Activated naive CD4-positive, alpha-beta T cell treated with anti-CD3 and anti-CD28 coated beads, Interleukin-2, amount 10 ng/mL, durations not matched to agents 7 days and 5 days (primary cell): ENCODE data around the gene LMF1.
"Not testable (repeated sequence)": the region's sequence is repeated elsewhere in the genome, so short reads cannot be mapped to it uniquely, and the experiment has no call there.

Experiments used
- CTCF ChIA-PET: fragments of 350-600 bp; sonication (Branson Sonifier 250); formaldehyde crosslinking; loops from one replicate; lab custom pipeline; 2021; ENCODE audit warnings: antibody characterized with exemption; lab: Charles Lee
- DNase-seq: peaks from one replicate; pipeline ENCODE4 v3.0.0-alpha.2; 2020
- H3K27ac Mint-ChIP-seq: one replicate; pipeline ENCODE4 v1.8.0; 2021; ENCODE audit warnings: mild to moderate bottlenecking, moderate library complexity, mixed read lengths
- H3K27me3 Mint-ChIP-seq: one replicate; pipeline ENCODE4 v1.8.0; 2021; ENCODE audit warnings: mild to moderate bottlenecking, mixed read lengths
- H3K36me3 Mint-ChIP-seq: one replicate; pipeline ENCODE4 v1.8.0; 2021; ENCODE audit warnings: mixed read lengths
- H3K4me1 Mint-ChIP-seq: one replicate; pipeline ENCODE4 v1.8.0; 2021; ENCODE audit warnings: mixed read lengths
- H3K4me3 Mint-ChIP-seq: one replicate; pipeline ENCODE4 v1.8.0; 2021; ENCODE audit warnings: mild to moderate bottlenecking, moderate library complexity, mixed read lengths
- H3K9me3 Mint-ChIP-seq: one replicate; pipeline ENCODE4 v1.8.0; 2021; ENCODE audit warnings: mixed read lengths

Gene LMF1

DNA sequence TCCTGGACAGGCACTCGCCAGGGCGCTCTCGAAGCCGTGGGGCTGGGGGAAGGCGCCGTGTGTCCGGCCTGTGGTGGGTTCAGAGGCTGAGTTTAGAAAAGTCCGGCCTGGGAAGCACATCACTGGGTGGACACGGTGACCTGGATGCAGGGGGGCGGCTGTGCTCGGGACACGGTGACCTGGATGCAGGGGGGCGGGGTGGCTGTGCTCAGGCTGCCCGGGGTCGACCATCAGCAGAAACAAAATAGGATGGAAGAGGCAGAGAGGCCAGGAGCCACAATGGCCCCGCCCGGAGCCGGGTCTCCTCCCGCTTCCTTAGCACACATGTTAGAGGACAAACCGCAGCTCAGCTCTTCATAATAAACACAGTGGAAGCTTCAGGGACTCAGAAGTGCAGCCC lies 127.0 kb downstream of the LMF1 start:
- no peak overlapping the region for H3K4me3 Mint-ChIP-seq
- CTCF ChIA-PET: no interaction called here
- DNase-seq: no peak
- H3K4me1 Mint-ChIP-seq: no peaks in the 10 kb centered on the region
- H3K27me3 Mint-ChIP-seq: no peaks in the 10 kb centered on the region
- H3K9me3 Mint-ChIP-seq: peaks cover 10% of the 10 kb centered on the region
- no peaks in the 10 kb centered on the region for H3K36me3 Mint-ChIP-seq
- H3K27ac Mint-ChIP-seq: no peak overlapping the region

DNA sequence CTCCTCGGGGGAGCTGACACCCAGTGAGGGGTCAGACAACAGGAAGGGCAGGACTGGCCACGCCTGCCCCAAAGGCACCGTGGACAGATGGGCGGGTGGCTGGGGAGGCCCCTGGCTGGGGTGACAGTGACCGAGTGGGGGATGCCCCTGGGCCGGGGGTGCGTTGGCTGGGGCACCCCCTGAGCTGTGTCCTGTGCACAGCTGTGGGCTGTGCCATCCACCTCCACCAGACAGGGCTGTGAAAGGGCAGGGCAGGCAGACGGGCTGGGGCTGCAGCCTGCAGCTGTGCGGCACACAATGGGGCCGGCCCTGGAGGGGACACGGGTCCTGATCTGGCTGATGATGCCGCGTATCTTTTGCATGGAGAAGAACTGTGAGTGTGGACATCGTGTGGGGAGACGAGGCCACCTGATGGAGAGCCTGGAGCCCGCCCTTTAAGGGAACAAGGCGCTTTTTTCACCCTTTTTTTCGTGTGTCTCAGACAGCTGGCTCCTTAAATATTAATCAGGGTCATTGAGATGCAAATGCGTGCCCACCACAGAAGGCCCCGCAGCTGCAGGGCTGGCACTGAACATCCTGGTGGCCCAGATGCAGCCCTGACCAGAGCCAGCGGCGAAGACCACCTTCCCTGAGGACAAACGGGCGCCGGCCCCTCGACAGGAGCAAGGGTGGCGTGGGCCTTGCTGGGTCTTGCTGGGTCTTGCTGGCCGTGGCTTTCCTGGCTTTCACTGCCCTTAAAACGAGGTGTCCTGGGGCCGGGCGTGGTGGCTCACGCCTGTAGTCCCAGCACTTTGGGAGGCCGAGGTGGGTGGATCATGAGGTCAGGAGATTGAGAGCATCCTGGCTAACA lies 127.8 kb downstream of the LMF1 start:
- Mint-ChIP-seq H3K9me3 (peaks cover 12% of the 10 kb centered on the region), H3K27me3 (no peaks in the 10 kb centered on the region), H3K27ac (no peak overlapping the region), H3K4me3 (no peak overlapping the region), H3K36me3 (no peaks in the 10 kb centered on the region), H3K4me1 (no peaks in the 10 kb centered on the region)
- CTCF ChIA-PET: no interaction called here
- no peak for DNase-seq

DNA sequence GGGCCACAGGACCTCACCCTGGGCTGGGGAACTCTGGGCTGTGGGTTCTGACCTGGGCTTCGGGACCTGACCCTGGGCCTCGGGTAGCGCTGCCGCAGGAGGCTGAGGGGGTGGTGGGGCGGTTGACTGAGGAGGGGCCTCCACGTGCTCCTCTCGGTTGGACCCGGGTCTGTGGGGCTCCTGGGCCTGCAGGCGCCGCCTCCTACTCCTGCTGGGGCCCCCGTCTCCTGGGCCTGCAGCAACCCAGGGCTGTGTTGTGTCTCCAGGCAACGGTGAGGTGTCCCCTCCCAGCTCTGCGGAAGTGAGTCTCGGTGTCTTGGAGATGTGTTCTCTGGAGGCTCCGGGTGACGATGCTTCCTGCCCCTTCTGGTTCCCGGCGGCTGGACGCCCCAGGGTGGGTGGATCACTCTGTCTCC lies 128.7 kb downstream of the LMF1 start:
- H3K9me3 Mint-ChIP-seq: peaks cover 10% of the 10 kb centered on the region
- H3K4me1 Mint-ChIP-seq: no peaks in the 10 kb centered on the region
- H3K27ac Mint-ChIP-seq: no peak overlapping the region
- DNase-seq: no peak
- H3K36me3 Mint-ChIP-seq: no peaks in the 10 kb centered on the region
- H3K4me3 Mint-ChIP-seq: no peak overlapping the region
- CTCF ChIA-PET: no interaction called here
- no peaks in the 10 kb centered on the region for H3K27me3 Mint-ChIP-seq

DNA sequence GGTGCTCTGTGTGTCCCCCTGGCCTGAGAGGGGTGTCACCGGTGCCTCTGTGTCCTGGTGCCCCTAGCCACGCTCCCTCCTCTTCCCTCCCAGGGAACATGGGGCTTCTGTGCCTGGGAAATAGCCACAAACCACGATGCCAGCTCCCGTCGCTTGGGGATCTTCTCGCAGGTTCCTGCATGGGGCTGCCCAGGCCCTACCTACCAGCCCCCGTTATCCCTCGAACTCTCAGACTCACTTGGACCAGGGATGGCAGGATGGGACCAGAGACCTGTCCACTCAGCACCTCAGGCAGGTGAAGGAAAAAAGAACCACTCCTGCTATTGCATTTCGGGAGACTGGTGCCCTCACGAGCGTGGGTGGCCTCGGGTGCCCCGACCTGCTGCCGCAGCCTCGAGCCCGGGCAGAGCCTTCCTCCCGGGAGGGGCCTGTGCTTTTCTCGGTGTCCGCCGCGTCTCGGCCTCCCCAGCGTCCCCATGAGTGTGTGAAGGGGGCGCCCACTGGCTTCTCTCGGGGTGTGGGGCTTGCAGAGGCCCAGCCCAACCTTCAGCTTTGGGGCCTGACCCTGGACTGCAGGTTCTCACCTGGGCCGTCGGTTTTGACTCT lies 129.2 kb downstream of the LMF1 start:
- peaks cover 13% of the 10 kb centered on the region for H3K9me3 Mint-ChIP-seq
- no peaks in the 10 kb centered on the region for H3K27me3 Mint-ChIP-seq
- CTCF ChIA-PET: no interaction called here
- no peak overlapping the region for H3K27ac Mint-ChIP-seq
- no peak for DNase-seq
- no peaks in the 10 kb centered on the region for H3K4me1 Mint-ChIP-seq
- no peaks in the 10 kb centered on the region for H3K36me3 Mint-ChIP-seq
- H3K4me3 Mint-ChIP-seq: no peak overlapping the region

GRCh38 chr16:840561-841454 lies 130.0 kb downstream of the LMF1 start:
- DNase-seq: no peak
- Mint-ChIP-seq H3K4me1 (no peaks in the 10 kb centered on the region), H3K9me3 (peaks cover 16% of the 10 kb centered on the region), H3K4me3 (no peak overlapping the region), H3K36me3 (no peaks in the 10 kb centered on the region), H3K27me3 (no peaks in the 10 kb centered on the region), H3K27ac (no peak overlapping the region)
- CTCF ChIA-PET: no interaction called here

DNA sequence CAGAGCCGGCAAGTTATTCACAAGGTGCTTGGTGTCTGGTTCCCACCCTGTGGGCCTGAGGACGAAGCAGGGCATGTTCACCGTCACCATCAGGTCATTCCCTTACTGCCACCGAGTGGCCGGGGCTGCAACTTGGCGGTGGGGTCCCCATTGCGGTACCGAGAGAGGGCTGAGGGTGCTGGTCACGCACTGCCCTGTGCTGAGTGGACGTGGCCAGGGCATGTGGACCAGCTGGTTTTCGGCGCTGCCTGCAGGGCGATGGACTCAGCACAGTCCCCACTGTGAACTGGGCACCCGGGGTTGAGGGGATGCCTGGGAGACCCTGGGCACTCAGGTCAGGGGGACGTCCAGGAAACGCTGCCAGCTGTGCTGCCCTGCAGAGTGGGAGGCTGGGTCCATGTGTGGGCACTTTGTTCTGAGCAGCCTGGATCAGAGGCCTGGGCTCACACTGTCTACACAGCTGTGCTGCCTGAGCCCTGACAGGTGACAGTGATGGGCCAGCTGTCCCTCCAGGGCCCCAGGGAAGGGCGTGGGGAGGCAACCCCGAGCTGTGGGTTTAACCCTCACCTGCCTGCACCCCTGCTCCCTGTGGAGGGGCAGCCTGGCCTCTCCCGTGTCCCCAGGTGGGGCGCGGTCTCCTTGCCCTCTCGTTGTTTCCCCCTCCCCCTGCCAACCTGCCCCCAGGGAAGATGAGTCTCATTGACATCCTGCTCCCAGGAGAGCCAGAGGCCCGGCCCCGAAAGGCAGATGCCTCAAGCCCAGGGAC lies 131.0 kb downstream of the LMF1 start:
- DNase-seq: no peak
- H3K9me3 Mint-ChIP-seq: peaks cover 20% of the 10 kb centered on the region
- no peak overlapping the region for H3K4me3 Mint-ChIP-seq
- no peaks in the 10 kb centered on the region for H3K4me1 Mint-ChIP-seq
- H3K27me3 Mint-ChIP-seq: no peaks in the 10 kb centered on the region
- no peak overlapping the region for H3K27ac Mint-ChIP-seq
- no peaks in the 10 kb centered on the region for H3K36me3 Mint-ChIP-seq
- CTCF ChIA-PET: no interaction called here

GRCh38 chr16:838741-839140 lies 132.0 kb downstream of the LMF1 start:
- Mint-ChIP-seq H3K4me1 (no peaks in the 10 kb centered on the region), H3K36me3 (no peaks in the 10 kb centered on the region), H3K27me3 (no peaks in the 10 kb centered on the region), H3K27ac (no peak overlapping the region), H3K4me3 (no peak overlapping the region), H3K9me3 (peaks cover 20% of the 10 kb centered on the region)
- CTCF ChIA-PET: no interaction called here
- no peak for DNase-seq

DNA sequence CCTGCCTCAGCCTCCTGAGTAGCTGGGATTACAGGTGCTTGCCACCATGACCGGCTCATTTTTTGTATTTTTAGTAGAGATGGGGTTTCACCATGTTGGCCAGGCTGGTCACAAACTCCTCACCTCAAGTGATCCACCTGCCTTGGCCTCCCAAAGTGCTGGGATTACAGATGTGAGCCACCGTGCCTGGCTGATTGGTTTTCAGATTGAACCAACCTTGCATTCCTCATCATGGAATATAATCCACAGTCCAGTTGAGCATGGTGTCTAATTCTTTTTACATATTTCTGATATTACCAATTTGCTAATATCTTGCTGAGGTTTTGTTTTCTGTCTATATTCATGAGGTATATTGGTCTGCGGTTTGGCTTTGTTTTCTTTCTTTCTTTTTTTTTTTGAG lies 134.0 kb downstream of the LMF1 start:
- H3K36me3 Mint-ChIP-seq, CTCF ChIA-PET, H3K27ac Mint-ChIP-seq, H3K27me3 Mint-ChIP-seq, H3K4me1 Mint-ChIP-seq, H3K4me3 Mint-ChIP-seq, DNase-seq: not testable (repeated sequence)
- H3K9me3 Mint-ChIP-seq: peaks cover 20% of the 10 kb centered on the region

GRCh38 chr16:836221-836620 lies 134.6 kb downstream of the LMF1 start:
- H3K27ac Mint-ChIP-seq: no peak overlapping the region
- DNase-seq: no peak

GRCh38 chr16:835373-835772 lies 135.4 kb downstream of the LMF1 start:
- DNase-seq: no peak
- Mint-ChIP-seq H3K27ac (no peak overlapping the region), H3K27me3 (no peaks in the 10 kb centered on the region), H3K9me3 (peaks cover 20% of the 10 kb centered on the region), H3K4me1 (no peaks in the 10 kb centered on the region), H3K36me3 (no peaks in the 10 kb centered on the region), H3K4me3 (no peak overlapping the region)
- CTCF ChIA-PET: no interaction called here

More at GRCh38 chr16:836221-836620, 134.6 kb downstream of the LMF1 start:
- H3K4me1 Mint-ChIP-seq: no peaks in the 10 kb centered on the region
- H3K36me3 Mint-ChIP-seq: no peaks in the 10 kb centered on the region
- CTCF ChIA-PET: no interaction called here
- peaks cover 20% of the 10 kb centered on the region for H3K9me3 Mint-ChIP-seq
- no peaks in the 10 kb centered on the region for H3K27me3 Mint-ChIP-seq
- no peak overlapping the region for H3K4me3 Mint-ChIP-seq

DNA sequence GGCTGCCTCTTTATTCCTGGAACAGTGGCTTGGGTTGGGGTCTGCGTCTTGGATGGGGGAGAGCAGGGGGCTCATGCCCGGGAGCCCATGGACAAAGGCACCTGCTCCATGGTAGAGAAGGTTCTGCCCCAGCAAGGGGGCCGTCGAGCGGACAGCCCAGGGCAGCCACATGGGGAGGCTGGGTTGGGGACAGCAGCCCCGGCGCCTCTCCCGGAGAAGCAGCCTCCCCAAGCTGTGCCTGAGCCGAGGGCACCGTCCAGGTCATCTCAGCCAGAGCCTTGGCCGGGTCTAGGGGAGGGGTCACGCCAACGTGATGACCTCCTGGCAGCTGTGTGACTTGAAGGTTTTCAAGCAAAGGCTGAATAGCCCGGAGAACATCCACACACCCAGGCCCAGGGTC lies 137.4 kb downstream of the LMF1 start:
- CTCF ChIA-PET: no interaction called here
- H3K9me3 Mint-ChIP-seq: peaks cover 20% of the 10 kb centered on the region
- H3K27ac Mint-ChIP-seq: no peak overlapping the region
- no peaks in the 10 kb centered on the region for H3K4me1 Mint-ChIP-seq
- peaks cover 6% of the 10 kb centered on the region for H3K27me3 Mint-ChIP-seq
- no peak for DNase-seq
- H3K36me3 Mint-ChIP-seq: no peaks in the 10 kb centered on the region
- H3K4me3 Mint-ChIP-seq: no peak overlapping the region

DNA sequence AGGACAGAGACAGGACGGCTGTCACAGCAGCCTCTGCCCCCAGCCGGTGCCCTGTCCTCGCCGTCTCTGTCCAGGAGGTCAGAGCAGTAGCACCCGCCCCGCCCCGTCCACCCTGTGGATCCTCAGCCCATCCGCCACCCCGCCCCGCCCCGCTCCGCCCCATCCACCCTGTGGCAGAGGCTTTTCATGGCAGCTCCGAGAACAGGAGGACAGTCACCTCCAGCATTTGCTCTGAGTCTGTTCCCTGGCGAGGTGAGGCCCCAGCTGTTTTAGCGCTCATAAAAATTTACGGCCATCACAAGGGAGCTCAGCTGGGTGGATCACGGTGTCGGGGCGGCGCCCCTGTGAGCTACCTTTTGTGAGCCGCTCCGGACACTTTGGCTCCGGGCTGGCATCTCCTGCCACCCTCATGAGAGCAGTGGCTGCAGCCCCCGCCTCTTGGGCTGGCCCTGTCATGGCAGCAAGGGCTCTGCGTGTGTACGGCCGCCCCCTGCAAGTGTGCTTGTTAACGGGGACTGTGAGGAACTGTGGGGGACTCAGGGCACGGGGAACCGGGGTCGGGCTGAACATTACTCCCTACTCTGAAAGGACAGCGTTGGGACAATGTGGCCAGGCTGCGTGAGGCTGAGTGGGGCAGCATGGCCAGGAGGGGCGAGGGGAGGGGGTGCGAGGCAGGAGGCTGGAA lies 138.0 kb downstream of the LMF1 start:
- no peak overlapping the region for H3K27ac Mint-ChIP-seq
- H3K36me3 Mint-ChIP-seq: no peaks in the 10 kb centered on the region
- H3K27me3 Mint-ChIP-seq: peaks cover 6% of the 10 kb centered on the region

GRCh38 chr16:831571-832413 lies 139.0 kb downstream of the LMF1 start:
- no peaks in the 10 kb centered on the region for H3K36me3 Mint-ChIP-seq
- H3K27ac Mint-ChIP-seq: no peak overlapping the region
- no peak for DNase-seq
- CTCF ChIA-PET: no interaction called here
- no peaks in the 10 kb centered on the region for H3K4me1 Mint-ChIP-seq
- H3K27me3 Mint-ChIP-seq: peaks cover 6% of the 10 kb centered on the region
- H3K4me3 Mint-ChIP-seq: no peak overlapping the region
- H3K9me3 Mint-ChIP-seq: peaks cover 13% of the 10 kb centered on the region

More for the DNA sequence above, 138.0 kb downstream of the LMF1 start:
- Mint-ChIP-seq H3K4me3 (no peak overlapping the region), H3K4me1 (no peaks in the 10 kb centered on the region), H3K9me3 (peaks cover 16% of the 10 kb centered on the region)
- DNase-seq: no peak
- CTCF ChIA-PET: interaction anchor here (0.6 kb wide), 1 partner anchor 122 kb away, joined by 3 read pairs; no protein-coding TSS in a partner anchor
